Astrocyte of the spinal cord (primary cell): ENCODE results near the gene LMBR1L.

Experiments
- DNase-seq: peaks from one replicate; pipeline ENCODE4 v3.0.0; 2011; ENCODE audit warnings: low read depth, low spot score
- H3K4me3 ChIP-seq: 2 replicates; pipeline ENCODE4 v1.5.1; 2011; ENCODE audit warnings: low read depth, mild to moderate bottlenecking, low read length, moderate library complexity
- in situ Hi-C: cut with HindIII; loops from 2 replicates; pipeline ENCODE4 v1.10.0; 2017; ENCODE audit warnings: low sequenced_read_pairs
- TF ChIP-seq, protein P1 (sequence below): IDR thresholded peaks from 2 replicates; pipeline ENCODE4 v1.5.1; 2012; ENCODE audit warnings: low read depth, mild to moderate bottlenecking, low read length, inconsistent platforms

LMBR1L gene

DNA sequence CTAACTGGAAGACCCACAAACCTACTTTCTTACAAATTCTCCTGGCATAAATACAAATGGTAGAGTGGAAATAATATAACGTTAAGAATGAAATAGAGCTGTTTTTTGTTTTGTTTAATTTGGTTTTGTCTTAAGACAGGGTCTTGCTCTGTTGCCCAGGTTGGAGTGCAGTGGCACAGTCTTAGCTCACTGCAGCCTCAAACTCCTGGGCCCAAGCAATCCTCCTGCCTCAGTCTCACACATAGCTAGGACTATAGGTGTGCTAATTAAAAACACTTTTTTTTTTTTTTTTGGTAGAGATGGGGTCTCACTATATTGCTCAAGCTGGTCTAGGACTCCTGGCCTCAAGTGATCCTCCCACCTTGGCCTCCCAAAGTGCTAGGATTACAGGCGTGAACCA is 11.9 kb downstream of the LMBR1L start:
- in situ Hi-C loops = no loop called here
- TF ChIP-seq, protein P1, sequence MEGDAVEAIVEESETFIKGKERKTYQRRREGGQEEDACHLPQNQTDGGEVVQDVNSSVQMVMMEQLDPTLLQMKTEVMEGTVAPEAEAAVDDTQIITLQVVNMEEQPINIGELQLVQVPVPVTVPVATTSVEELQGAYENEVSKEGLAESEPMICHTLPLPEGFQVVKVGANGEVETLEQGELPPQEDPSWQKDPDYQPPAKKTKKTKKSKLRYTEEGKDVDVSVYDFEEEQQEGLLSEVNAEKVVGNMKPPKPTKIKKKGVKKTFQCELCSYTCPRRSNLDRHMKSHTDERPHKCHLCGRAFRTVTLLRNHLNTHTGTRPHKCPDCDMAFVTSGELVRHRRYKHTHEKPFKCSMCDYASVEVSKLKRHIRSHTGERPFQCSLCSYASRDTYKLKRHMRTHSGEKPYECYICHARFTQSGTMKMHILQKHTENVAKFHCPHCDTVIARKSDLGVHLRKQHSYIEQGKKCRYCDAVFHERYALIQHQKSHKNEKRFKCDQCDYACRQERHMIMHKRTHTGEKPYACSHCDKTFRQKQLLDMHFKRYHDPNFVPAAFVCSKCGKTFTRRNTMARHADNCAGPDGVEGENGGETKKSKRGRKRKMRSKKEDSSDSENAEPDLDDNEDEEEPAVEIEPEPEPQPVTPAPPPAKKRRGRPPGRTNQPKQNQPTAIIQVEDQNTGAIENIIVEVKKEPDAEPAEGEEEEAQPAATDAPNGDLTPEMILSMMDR = no peak
- no peak overlapping the region for H3K4me3 ChIP-seq
- no peak for DNase-seq

DNA sequence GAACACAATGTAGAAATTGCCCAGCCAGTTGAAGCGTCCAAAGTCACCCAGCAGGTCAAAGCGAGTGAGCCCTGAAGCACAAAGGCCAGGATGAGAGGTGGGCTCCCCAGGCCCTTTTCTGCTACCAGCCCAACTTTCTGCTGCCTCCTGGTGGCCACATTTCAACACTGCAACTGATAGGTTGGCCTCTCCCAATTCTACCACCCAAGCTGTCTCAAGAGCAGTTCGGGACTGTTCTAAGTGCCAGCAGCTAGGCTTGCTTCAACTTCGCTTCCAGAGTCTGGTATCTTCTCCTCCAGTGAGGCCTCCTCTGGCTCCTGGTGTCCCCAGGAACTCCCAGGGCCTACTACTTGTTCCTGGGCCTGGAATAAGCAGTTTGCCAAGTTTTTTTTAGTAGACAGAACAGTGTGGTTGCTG is 12.6 kb downstream of the LMBR1L start:
- in situ Hi-C loops = no loop called here
- no peak for DNase-seq
- no peak overlapping the region for H3K4me3 ChIP-seq
- TF ChIP-seq, protein P1 = peak; percentile 83

DNA sequence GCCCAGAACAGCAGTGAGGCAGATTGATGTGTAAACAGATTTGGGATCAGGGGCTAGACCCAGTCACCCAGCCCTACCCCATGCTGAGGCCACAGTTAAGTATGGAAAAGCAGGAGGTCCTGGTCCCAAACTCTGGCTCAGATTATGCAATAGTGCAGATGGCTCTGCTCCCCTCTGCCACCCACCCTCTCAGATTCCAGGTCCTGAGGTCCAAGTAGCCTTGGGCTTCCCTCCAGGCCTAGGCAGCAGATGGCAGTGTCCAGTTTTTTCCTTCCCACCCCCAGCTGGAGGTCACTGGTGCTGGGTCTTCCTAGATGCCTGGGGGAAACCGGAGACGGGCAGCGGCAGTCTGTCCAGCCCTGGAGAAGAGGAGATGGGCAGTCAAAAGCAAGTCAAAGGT is 13.3 kb downstream of the LMBR1L start:
- no peak overlapping the region for H3K4me3 ChIP-seq
- in situ Hi-C loops = no loop called here
- DNase-seq = no peak
- TF ChIP-seq, protein P1 = no peak

DNA sequence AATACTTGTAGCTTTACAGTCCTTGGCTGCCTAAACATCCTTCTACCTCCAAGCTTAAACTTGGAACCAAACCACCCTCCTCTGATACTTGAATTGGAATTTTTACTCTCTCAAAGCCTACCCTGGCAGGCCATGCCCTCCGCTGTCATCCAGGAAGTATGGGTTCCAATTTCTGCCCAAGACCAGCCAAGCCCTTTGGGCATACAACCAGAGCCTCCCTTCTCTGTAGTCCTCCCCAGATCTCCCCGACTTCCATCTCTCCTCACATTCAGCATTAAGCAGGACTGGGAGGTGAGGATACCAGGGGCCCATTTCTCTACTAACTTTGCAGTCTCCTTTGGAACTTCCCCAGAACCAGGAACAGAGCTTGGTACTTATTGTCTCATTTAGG is 15.7 kb downstream of the LMBR1L start:
- TF ChIP-seq, protein P1 = no peak
- H3K4me3 ChIP-seq = no peak overlapping the region
- in situ Hi-C loops = no loop called here
- DNase-seq = no peak

DNA sequence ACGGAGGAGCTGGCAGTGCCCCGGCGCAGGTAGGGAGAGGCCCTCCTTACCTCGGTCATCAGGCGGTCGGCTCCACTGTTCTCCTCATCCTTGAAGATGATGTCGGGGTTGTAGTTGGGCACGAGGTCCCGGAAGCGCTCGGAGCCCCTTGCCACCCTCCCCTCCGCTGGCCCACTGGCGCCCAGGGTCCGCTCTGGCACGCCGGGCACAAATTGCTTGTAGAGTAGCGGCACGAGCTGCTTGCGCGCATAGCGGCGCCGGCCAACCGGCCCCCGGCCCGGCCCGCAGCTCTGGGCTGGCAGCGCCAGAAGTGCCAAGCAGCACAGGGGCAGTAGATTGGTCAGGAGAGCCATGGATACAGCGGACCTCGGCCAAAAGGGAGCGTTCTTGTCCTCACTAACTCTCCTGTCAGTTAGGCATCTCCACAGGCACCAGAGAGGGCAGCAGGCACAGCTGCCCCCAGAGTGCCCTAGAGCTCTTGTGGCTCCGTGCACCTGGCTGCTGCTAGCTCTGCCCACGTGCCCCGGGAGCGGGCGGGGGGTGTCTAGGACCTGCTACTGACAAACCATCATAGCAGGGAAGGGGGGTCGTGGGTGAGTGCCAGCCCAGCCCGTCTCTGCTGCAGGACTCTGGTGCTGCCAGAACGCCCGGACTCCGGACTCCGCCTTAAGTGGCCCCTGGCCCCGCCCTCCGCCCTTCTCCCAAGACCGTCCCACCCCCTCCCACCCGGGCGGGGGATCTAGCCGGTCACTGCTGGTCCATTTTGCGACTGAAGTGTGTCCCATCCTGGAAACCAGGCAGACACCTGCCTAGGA is 16.3 kb downstream of the LMBR1L start, which contains the start of gene DHH:
TSS of gene DHH (minus strand) at position 642 of the 815 bp plus-strand sequence. CDS start at position 353, 289 bp downstream.
- TF ChIP-seq, protein P1 = no peak
- peak within 1 kb of the TSS; percentile 12 for H3K4me3 ChIP-seq
- no peak for DNase-seq
- in situ Hi-C loops = no loop called here

DNA sequence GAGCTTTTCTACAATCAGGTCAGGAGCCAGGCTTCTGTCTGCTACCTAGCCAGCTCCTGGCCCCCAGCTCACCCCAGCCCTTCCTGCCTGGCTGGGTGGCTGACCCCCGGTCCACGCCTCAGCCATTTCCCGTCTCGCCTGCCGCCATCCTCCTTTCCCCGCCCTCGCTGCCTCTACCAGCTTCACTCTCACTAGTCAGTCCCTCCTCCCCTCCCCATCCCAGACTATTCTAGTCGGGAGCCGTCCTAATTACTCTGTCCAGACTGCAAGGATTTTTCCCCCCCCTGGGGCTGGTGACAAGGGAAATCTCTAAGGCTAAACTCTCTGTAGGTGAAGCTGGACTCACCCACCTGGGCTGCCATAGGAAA is 16.9 kb downstream of the LMBR1L start:
- TF ChIP-seq, protein P1 = no peak
- in situ Hi-C loops = no loop called here
- no peak for DNase-seq
- H3K4me3 ChIP-seq = peak overlapping the region; percentile 5
